Gastroesophageal sphincter (tissue), 4 donors: ENCODE data around the gene GP1BB. TPM values are rescaled to one million over a fixed set of nuclear protein-coding genes. Genes with fewer than 3 reads are reported as not detected.

Experiments
- ATAC-seq: fragments of 150-250 bp; one replicate; pipeline ENCODE4 v1.9.1; 2016; ENCODE audit warnings: mild to moderate bottlenecking, moderate library complexity
- H3K27ac ChIP-seq, 4 donors: fragments of 200-600 bp; sonication (generic) in 3 of 4; 1 replicate in 3 of 4; 2 replicates in 1 of 4; pipeline ENCODE4 v1.5.1; 2016 to 2019
- H3K27me3 ChIP-seq: fragments of 200-600 bp; sonication (generic); one replicate; pipeline ENCODE4 v1.5.1; 2019
- H3K36me3 ChIP-seq, 2 donors: fragments of 200-600 bp; sonication (generic); one replicate each; pipeline ENCODE4 v1.5.1; 2019; ENCODE audit warnings: control low read depth in 1 of 2
- H3K4me1 ChIP-seq, 3 donors: fragments of 200-600 bp; sonication (generic); 1 replicate in 2 of 3; 2 replicates in 1 of 3; pipeline ENCODE4 v1.5.1; 2016 to 2019; ENCODE audit warnings: control low read depth in 2 of 3
- H3K4me3 ChIP-seq, 2 donors: fragments of 200-600 bp; sonication (generic); one replicate each; pipeline ENCODE4 v1.5.1; 2019; ENCODE audit warnings: mild to moderate bottlenecking in 1 of 2, moderate library complexity in 1 of 2
- H3K9me3 ChIP-seq, 3 donors: fragments of 200-600 bp; sonication (generic); one replicate each; pipeline ENCODE4 v1.5.1; 2017 to 2019; ENCODE audit warnings: control low read depth in 2 of 3
- CTCF ChIP-seq, 4 experiments: fragments of 200-600 bp in 2 of 4; fragments of 450-650 bp in 2 of 4; sonication (generic) in 1 of 4; IDR thresholded peaks; one replicate each; pipeline ENCODE4 v1.5.1; 2017 to 2019; ENCODE audit warnings: antibody characterized with exemption in 4 of 4, mild to moderate bottlenecking in 2 of 4, moderate library complexity in 2 of 4
- EP300 ChIP-seq: sonication (generic); formaldehyde crosslinking; IDR thresholded peaks from one replicate; pipeline ENCODE4 v1.6.1; 2017; ENCODE audit warnings: antibody characterized with exemption, mild to moderate bottlenecking
- POLR2A ChIP-seq, 2 donors: fragments of 450-650 bp; IDR thresholded peaks; one replicate each; pipeline ENCODE4 v1.6.1; 2017; ENCODE audit warnings: antibody characterized with exemption in 2 of 2, mild to moderate bottlenecking in 2 of 2, moderate library complexity in 1 of 2
- POLR2AphosphoS5 ChIP-seq: sonication (generic); formaldehyde crosslinking; IDR thresholded peaks from one replicate; pipeline ENCODE4 v1.6.1; 2017; ENCODE audit warnings: antibody characterized with exemption
- WGBS, 2 donors: methylation state at CpG; one replicate each; pipeline ENCODE4 v1.1.5; 2018; ENCODE audit warnings: low coverage in 1 of 2; 5-methylcytosine and 5-hydroxymethylcytosine counted together
- total RNA-seq, 4 donors: library from RNA; depleted of rRNA; stranded (reverse); fragments of >200 nt; gene quantifications; one replicate each; pipeline ENCODE4 v1.1.0, GENCODE V29; 2016

GP1BB gene
- total RNA-seq, 4 donors from 2014 or later: 2.0 to 12.5 (median 5.6) TPM

DNA sequence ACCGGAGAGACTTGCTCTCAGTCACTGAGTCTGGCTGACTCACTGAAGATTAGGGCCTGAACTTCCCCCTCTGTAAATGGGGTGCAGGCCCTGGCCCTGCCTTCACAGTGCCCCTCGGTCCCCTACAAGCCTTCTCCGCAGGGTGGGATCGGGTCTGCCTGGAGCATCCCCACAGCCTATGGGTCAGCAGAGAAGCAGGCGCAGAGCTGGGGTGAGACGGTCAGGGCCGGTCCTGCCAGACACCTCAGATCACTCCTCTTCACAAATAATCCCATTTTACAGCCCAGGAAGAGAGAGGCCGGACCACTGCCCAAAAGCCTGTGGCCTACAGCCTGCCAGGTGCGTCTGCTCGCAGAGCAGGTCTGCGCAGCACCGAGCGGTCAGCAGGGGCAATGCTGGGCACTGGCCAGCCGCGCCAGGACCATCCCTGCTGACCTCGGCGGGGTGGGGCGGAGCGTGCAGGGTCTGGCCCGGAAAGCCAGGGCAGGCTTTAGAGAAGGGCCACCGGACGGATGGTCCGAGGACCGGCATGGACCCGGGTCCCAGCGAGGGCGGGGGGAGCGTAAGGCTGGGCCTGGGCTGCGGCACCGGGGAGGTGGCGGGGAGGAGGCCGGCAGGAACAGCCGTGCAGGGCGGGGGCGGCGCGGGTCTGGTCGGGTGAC is 9.6 kb upstream of the GP1BB start:
- no CpG with 5 or more reads among the region's 38 CpGs for WGBS, 2 donors
- H3K4me1 ChIP-seq: peaks cover 0 to 48% (median 25%) of the 10 kb centered on the region in 3 donors
- ATAC-seq: peak; percentile 29

DNA sequence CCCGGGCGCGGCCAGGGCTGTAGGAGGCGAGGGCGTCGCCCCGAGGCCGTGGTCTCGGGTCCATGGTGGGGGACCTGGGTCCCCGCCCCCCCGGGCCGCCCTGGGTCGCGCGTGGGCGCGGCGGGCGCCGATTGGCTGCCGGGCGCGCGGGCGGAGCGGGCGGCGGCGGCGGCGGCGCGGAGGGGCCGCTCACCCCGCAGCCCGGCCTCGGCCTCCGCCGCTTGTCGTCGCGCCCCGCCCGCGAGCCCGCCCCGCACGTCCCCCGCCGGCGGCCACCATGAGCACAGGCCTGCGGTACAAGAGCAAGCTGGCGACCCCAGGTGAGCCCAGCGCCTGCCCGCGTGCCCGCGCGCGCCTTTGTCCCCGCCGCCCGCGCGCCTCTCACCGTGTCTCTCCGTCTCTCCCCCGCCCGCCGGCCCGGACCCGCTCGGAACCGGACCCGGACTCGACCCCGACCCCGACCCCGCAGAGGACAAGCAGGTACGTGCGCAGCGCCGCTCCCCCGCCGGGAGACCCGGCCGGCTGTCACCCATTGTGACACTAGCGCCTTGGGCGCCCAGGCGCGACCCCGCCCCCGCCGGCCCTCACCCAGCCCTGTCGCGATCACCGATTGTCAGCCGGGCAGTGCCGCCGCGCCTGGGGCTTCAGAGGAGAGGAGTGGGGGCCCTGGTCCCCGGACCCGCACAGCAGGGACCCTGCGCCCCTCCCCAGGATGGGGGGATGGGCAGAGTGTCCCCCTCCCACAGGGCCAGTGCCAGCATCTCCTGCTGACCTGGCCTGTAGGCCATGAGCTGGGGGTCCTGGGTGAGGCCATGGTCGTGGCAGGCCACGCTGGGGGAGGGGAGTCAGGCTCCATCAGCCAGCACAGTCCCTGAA is 8.8 kb upstream of the GP1BB start, which contains the start of gene SEPTIN5:
SEPTIN5 (plus strand) TSS at position 192 of the 876 bp plus-strand sequence; CDS start at position 278, 86 bp downstream.
- Histone ChIP-seq H3K36me3 (no peaks in the 10 kb centered on the region), H3K4me1 (peaks cover 0 to 56% (median 27%) of the 10 kb centered on the region in 3 donors), H3K4me3 (peak within 1 kb of the TSS; percentile 55 to 71), H3K9me3 (no peaks in the 10 kb centered on the region), H3K27ac (peak within 1 kb of the TSS in 2 of 4 donors; percentile 39 to 75), H3K27me3 (peaks cover 32% of the 10 kb centered on the region)
- TF ChIP-seq POLR2AphosphoS5 (no peak), EP300 (no peak), POLR2A (IDR thresholded peaks at IDR 0.05) (no peak), CTCF (IDR thresholded peaks at IDR 0.05) (no peak)
- ATAC-seq: peak; percentile 23
- no CpG with 5 or more reads among the region's 106 CpGs for WGBS, 2 donors

More for the DNA sequence above, 9.6 kb upstream of the GP1BB start:
- H3K9me3 ChIP-seq: no peaks in the 10 kb centered on the region
- peak overlapping the region; percentile 34 to 71 for H3K4me3 ChIP-seq
- TF ChIP-seq CTCF (IDR thresholded peaks at IDR 0.05): no peak
- TF ChIP-seq POLR2A (IDR thresholded peaks at IDR 0.05): no peak
- no peak for TF ChIP-seq EP300
- TF ChIP-seq POLR2AphosphoS5: no peak
- H3K27ac ChIP-seq: peak overlapping the region in 1 of 4 donors; percentile 48
- peaks cover 32% of the 10 kb centered on the region for H3K27me3 ChIP-seq
- no peaks in the 10 kb centered on the region for H3K36me3 ChIP-seq

GRCh38 chr22:19715188-19715930 is 8.0 kb upstream of the GP1BB start:
- no CpG with 5 or more reads among the region's 4 CpGs for WGBS, 2 donors
- TF ChIP-seq CTCF (IDR thresholded peaks at IDR 0.05) (no peak), POLR2AphosphoS5 (no peak), EP300 (no peak), POLR2A (IDR thresholded peaks at IDR 0.05) (no peak)
- H3K27me3 ChIP-seq: peaks cover 32% of the 10 kb centered on the region
- no peak for ATAC-seq
- H3K9me3 ChIP-seq: no peaks in the 10 kb centered on the region
- peak overlapping the region in 1 of 2 donors; percentile 71 for H3K4me3 ChIP-seq
- peaks cover 0 to 5% of the 10 kb centered on the region in 2 donors for H3K36me3 ChIP-seq
- peak overlapping the region in 1 of 4 donors; percentile 75 for H3K27ac ChIP-seq
- peaks cover 0 to 63% (median 27%) of the 10 kb centered on the region in 3 donors for H3K4me1 ChIP-seq

DNA sequence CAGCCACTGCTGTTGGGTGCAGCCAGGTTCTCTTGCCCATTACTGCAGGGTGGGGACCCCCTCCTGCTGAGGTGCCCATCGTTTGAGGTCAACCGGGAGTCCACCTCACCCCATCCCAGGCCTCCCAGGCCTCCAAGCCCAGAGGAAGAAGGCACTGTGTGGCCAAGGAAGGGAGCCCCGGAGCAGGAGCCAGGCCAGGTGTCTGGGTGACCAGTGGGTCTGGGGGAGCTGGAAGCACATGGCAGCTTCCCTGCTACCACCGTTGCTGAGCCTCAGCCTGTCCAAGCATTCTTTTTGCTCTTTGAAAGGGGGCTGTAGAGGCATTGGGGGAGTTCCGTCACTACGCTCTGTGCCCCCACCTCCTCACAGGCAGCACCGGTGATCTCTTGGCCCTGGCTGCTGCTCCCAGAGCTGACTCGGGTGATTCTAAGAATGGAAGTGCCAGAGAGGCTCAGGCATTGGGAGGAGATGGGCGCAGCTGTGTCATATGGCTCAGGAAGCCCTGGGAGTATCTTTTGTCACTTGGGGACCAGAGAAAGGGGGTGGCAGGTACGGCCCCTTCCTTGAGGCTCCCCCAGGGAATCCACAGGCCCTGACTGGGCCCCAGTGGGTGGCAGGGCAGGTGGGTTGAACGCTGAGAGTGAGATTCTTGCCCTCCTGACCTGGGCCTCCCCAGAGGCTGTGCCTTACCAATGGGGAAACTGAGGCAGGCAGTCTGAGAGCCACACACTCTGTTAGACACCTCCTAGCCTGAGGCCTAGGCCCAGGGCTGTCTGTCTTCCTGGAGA is 7.1 kb upstream of the GP1BB start:
- Histone ChIP-seq H3K9me3 (no peaks in the 10 kb centered on the region), H3K36me3 (peaks cover 0 to 14% of the 10 kb centered on the region in 2 donors), H3K27me3 (peaks cover 36% of the 10 kb centered on the region), H3K4me3 (no peak overlapping the region), H3K4me1 (peaks cover 0 to 63% (median 27%) of the 10 kb centered on the region in 3 donors), H3K27ac (no peak overlapping the region)
- TF ChIP-seq EP300 (no peak), POLR2AphosphoS5 (no peak), POLR2A (IDR thresholded peaks at IDR 0.05) (no peak), CTCF (IDR thresholded peaks at IDR 0.05) (no peak)
- WGBS, 2 donors: no CpG with 5 or more reads among the region's 11 CpGs
- no peak for ATAC-seq
